GM06990 (cell line): ENCODE results near the gene TNFAIP8.

Experiments
- DNase-seq: peaks from one replicate; pipeline ENCODE4 v3.0.0-alpha.2; 2011; ENCODE audit not compliant: insufficient read length; ENCODE audit errors: extremely low read depth
- H3K27me3 ChIP-seq: replicated peaks from 2 replicates; pipeline ENCODE4 v1.6.0; 2011; ENCODE audit warnings: low read length; ENCODE audit not compliant: control insufficient read depth, insufficient read depth
- H3K36me3 ChIP-seq: 2 replicates; pipeline ENCODE4 v1.5.1; 2011; ENCODE audit warnings: low read length; ENCODE audit not compliant: control insufficient read depth, insufficient read depth
- H3K4me3 ChIP-seq: replicated peaks from 2 replicates; pipeline ENCODE4 v1.5.1; 2011; ENCODE audit warnings: low read depth, mild to moderate bottlenecking, control low read depth, low read length
- TF ChIP-seq, protein P1 (sequence below): IDR thresholded peaks from 2 replicates; pipeline ENCODE4 v1.5.1; 2011; ENCODE audit warnings: low read length, control low read depth, mild to moderate bottlenecking, inconsistent platforms; ENCODE audit not compliant: insufficient read depth, poor library complexity, severe bottlenecking

Gene TNFAIP8

DNA sequence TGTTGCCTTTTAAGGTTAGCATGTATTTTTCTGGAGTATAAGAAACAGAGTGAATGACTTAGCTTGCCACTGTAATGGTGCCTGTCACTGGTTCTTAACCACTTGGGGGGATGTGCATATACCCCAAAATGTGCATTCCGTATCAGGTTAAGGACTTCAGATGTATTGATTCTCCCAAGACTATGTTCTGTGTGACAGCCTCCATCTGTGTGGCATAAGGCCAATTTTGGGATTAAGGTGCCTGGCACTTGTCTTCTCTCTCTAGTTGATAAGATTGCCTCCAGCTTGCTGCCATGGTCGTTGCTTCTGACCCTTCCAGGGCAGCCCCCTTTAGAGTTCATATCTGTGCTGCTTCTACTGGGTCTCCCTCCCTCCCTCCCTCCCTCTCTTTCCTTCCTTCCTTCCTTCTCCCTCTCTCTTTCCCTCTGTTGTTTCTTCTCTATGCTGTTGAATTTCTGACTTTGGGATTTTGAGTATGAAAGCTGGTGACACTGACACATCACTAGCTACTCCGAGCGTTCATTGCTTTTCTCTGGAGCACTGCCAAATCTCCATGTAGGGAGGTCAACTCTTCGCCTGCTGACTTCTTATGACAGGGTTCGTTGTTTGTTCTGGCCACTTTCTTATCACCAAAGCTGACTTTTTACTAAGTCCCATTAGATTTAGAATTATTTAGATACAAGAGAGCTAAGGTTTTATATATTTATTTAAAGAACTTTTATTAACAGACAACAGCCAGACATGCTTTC is 31.0 kb downstream of the TNFAIP8 start:
- no peak for DNase-seq
- H3K36me3 ChIP-seq: peaks cover 3% of the 10 kb centered on the region
- no peaks in the 10 kb centered on the region for H3K27me3 ChIP-seq
- TF ChIP-seq, protein P1, sequence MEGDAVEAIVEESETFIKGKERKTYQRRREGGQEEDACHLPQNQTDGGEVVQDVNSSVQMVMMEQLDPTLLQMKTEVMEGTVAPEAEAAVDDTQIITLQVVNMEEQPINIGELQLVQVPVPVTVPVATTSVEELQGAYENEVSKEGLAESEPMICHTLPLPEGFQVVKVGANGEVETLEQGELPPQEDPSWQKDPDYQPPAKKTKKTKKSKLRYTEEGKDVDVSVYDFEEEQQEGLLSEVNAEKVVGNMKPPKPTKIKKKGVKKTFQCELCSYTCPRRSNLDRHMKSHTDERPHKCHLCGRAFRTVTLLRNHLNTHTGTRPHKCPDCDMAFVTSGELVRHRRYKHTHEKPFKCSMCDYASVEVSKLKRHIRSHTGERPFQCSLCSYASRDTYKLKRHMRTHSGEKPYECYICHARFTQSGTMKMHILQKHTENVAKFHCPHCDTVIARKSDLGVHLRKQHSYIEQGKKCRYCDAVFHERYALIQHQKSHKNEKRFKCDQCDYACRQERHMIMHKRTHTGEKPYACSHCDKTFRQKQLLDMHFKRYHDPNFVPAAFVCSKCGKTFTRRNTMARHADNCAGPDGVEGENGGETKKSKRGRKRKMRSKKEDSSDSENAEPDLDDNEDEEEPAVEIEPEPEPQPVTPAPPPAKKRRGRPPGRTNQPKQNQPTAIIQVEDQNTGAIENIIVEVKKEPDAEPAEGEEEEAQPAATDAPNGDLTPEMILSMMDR: no peak
- no peak overlapping the region for H3K4me3 ChIP-seq

DNA sequence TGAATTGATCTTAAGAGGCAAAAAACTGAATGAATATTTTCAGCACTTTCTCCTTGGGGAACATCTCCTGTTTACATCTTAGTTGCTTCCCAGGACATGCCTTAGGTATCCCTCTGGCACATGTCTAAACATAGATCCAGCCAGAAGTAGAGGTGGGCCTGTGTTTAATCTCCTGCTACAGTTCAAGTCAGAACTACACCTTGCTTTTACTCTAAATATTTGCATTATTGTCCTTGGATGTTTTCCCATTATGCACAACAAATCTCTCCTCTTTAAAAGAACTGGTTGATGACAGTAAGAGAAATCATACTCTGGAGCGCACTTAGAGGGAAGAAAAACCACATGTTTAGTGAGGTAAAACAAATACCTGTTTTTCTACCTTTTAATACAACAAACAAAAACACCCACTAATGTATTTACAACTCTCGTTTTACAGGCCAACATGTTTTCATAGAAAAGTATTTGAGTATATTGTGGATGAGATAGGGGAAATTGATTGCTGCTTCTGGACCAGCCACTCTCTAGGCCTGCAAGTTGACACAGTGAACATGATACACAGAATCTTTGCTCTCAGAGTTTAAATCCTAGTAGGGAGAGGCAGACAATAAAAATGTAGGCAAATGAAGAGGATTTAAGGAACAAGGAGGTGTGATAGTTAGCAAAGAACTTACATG is 32.3 kb downstream of the TNFAIP8 start:
- Histone ChIP-seq H3K27me3 (no peaks in the 10 kb centered on the region), H3K4me3 (no peak overlapping the region), H3K36me3 (peaks cover 5% of the 10 kb centered on the region)
- TF ChIP-seq, protein P1: no peak
- DNase-seq: no peak

DNA sequence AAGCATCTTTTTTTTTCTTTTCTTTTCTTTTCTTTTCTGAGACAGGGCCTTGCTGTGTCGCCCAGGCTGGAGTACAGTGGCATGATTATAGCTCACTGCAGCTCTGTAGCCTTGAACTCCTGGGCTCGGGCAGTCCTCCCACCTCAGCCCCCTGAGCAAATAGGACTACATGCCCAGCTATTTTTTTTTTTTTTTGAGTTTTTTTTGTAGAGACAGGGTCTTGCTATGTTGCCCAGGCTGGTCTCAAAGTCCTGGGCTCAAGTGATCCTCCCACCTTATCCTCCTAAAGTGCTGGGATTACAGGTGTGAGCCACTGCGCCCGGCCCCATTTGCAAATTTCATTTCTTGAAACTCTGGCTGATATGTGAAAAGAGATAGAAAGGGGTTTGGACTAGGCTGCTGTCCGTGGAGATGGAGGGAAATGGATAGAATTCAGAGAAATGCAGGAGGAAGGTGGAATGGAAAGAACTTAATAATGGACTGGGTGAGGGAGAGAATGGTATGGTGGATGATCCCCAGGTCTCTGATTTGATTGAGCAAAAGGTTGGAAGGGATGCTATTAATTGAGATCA is 32.9 kb downstream of the TNFAIP8 start:
- Histone ChIP-seq H3K4me3 (no peak overlapping the region), H3K36me3 (peaks cover 5% of the 10 kb centered on the region), H3K27me3 (no peaks in the 10 kb centered on the region)
- no peak for DNase-seq
- TF ChIP-seq, protein P1: no peak

DNA sequence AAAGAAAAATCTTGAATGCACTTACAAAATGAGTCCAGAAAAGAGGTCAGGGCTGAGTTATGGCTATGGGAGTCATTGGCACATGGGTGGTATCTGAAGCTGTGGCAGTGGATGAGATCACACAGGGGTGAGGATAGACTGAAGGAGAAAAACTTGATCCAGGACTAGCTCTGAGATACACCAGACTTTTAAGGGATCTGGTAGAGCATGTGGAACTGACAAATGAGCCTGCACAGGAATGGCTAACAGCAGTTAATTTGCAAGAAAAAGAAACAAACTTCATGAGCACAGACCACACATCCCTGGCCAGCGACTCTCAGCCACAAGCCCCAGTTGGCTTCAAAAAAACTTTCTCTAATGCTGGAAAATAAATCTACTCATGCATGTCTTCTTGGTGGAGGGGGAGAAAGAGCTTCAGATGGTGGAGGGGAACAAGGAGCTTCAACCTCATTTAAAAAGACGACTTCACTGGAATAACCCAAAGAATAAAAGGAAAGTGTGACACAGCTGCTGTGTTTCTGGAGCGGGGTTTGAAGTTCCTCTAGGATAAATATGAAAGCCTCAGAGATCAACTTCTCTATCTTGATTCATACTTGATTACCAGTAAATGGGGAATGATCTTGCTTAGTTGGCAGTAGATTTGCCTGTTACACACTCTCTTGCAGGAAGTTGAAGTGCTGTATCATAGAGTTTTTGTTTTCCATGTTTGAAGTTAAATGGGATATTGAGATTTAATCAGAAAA is 33.6 kb downstream of the TNFAIP8 start:
- Histone ChIP-seq H3K4me3 (no peak overlapping the region), H3K27me3 (no peaks in the 10 kb centered on the region), H3K36me3 (peaks cover 5% of the 10 kb centered on the region)
- no peak for DNase-seq
- TF ChIP-seq, protein P1: no peak

DNA sequence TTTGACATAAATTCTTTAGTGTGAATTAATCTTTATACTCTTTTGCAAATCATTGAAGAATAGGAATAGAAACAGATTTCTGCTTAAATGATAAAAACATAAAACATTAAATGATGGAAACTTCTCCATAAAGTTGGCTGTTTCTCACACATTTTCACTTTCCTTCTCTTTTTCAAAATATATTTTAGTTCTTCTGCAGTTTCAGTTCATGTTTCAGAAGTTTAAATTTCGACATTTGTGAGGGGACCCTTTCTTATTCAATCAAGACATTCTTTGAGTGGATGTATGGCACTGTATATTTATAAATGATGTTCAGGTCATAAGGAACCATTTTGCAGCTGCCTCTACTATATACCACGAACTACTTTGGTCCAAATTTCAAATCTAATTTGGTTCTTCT is 34.6 kb downstream of the TNFAIP8 start:
- no peak for DNase-seq
- Histone ChIP-seq H3K27me3 (no peaks in the 10 kb centered on the region), H3K36me3 (peaks cover 7% of the 10 kb centered on the region), H3K4me3 (no peak overlapping the region)
- TF ChIP-seq, protein P1: no peak
